GM23338 (cell line): Measurements from ENCODE around the gene CYFIP2.

Source experiments
- CREB1 ChIP-seq: fragments of 250-450 bp; sonication (Bioruptor Pico); IDR thresholded peaks from 2 replicates; pipeline ENCODE4 v1.5.0; 2020; ENCODE audit warnings: low read depth, mild to moderate bottlenecking, moderate library complexity
- CTCF ChIP-seq, 2 experiments: fragments of 200-600 bp in 1 of 2; sonication (generic) in 1 of 2; conservative IDR thresholded peaks; 2 replicates each; pipeline versions ENCODE4 v1.5.1 to v1.6.1; 2016 to 2017; ENCODE audit warnings: antibody characterized with exemption in 2 of 2, low read depth in 2 of 2, mild to moderate bottlenecking in 2 of 2, moderate library complexity in 1 of 2
- ETS1 ChIP-seq: IDR thresholded peaks from 2 replicates; pipeline ENCODE4 v1.6.1; 2016; ENCODE audit warnings: antibody characterized with exemption
- EZH2 ChIP-seq: fragments of 200-600 bp; sonication (generic); IDR thresholded peaks from one replicate; pipeline ENCODE4 v1.8.0; 2017; ENCODE audit warnings: antibody characterized with exemption, mild to moderate bottlenecking, low read depth; ENCODE audit not compliant: unreplicated experiment
- JUNB ChIP-seq: IDR thresholded peaks from one replicate; pipeline ENCODE4 v1.6.1; 2016; ENCODE audit warnings: antibody characterized with exemption; ENCODE audit not compliant: unreplicated experiment
- POLR2AphosphoS5 ChIP-seq: IDR thresholded peaks from 2 replicates; pipeline ENCODE4 v1.6.1; 2016; ENCODE audit warnings: antibody characterized with exemption, low read depth

GRCh38 chr5:157378509-157378908 lies 112.6 kb downstream of the CYFIP2 start:
- no peak for TF ChIP-seq EZH2
- peak in 1 of 2 experiments; percentile 22; a peak in 2 of 4 replicates for TF ChIP-seq CTCF (conservative IDR thresholded peaks at IDR 0.05; ENCODE audit: low read depth in 2 of 2)
- no peak for TF ChIP-seq POLR2AphosphoS5
- TF ChIP-seq ETS1, result no peak
- TF ChIP-seq CREB1 (CRISPR knock-in tag), result no peak
- no peak for TF ChIP-seq JUNB
